Vagina (tissue), 2 donors: Measurements from ENCODE around the gene NCAM2. TPM values are rescaled to one million over a fixed set of nuclear protein-coding genes. Genes with fewer than 3 reads are reported as not detected.

ENCODE experiments used
- DNase-seq, 2 donors: peaks; one replicate each; pipeline ENCODE4 v3.0.0-alpha.2; 2017; ENCODE audit errors: extremely low spot score in 2 of 2
- H3K27ac ChIP-seq: fragments of 200-600 bp; sonication (generic); one replicate; pipeline ENCODE4 v1.5.1; 2019
- H3K27me3 ChIP-seq: fragments of 200-600 bp; sonication (generic); one replicate; pipeline ENCODE4 v1.5.1; 2019
- H3K36me3 ChIP-seq, 2 donors: fragments of 200-600 bp; sonication (generic); one replicate each; pipeline ENCODE4 v1.5.1; 2017 to 2019
- H3K4me1 ChIP-seq: fragments of 200-600 bp; sonication (generic); one replicate; pipeline ENCODE4 v1.5.1; 2019
- H3K4me3 ChIP-seq, 2 donors: fragments of 200-600 bp; sonication (generic); 1 replicate in 1 of 2; 2 replicates in 1 of 2; pipeline ENCODE4 v1.5.1; 2016 to 2019
- H3K9me3 ChIP-seq: fragments of 200-600 bp; sonication (generic); one replicate; pipeline ENCODE4 v1.5.1; 2019
- CTCF ChIP-seq, 3 experiments: fragments of 450-650 bp in 2 of 3; fragments of 200-600 bp in 1 of 3; sonication (generic) in 1 of 3; IDR thresholded peaks; one replicate each; pipeline ENCODE4 v1.5.1; 2017 to 2019; ENCODE audit warnings: antibody characterized with exemption in 3 of 3, mild to moderate bottlenecking in 2 of 3, moderate library complexity in 2 of 3
- POLR2A ChIP-seq, 2 donors: fragments of 450-650 bp; IDR thresholded peaks; one replicate each; pipeline ENCODE4 v1.6.1; 2017; ENCODE audit warnings: antibody characterized with exemption in 2 of 2, mild to moderate bottlenecking in 2 of 2, moderate library complexity in 2 of 2
- POLR2AphosphoS5 ChIP-seq, 2 donors: sonication (generic); formaldehyde crosslinking; IDR thresholded peaks; one replicate each; pipeline ENCODE4 v1.9.0; 2017; ENCODE audit warnings: antibody characterized with exemption in 2 of 2, mild to moderate bottlenecking in 2 of 2, low read depth in 1 of 2; ENCODE audit not compliant: insufficient read depth in 1 of 2
- intact Hi-C: fragments of 100-400 bp; cut with DNase I; formaldehyde crosslinking; loops from one replicate; pipeline ENCODE4 v1.15.1; 2023
- total RNA-seq: library from RNA; depleted of rRNA; stranded (reverse); fragments of >200 nt; gene quantifications from one replicate; pipeline ENCODE4 v1.2.3, GENCODE V29; 2016

Gene NCAM2
- total RNA-seq, 1 donor from 2014 or later = 4.7 TPM

- Histone ChIP-seq H3K4me1 (no peaks in the 10 kb centered on the region), H3K27ac (no peak overlapping the region), H3K27me3 (no peaks in the 10 kb centered on the region), H3K9me3 (no peaks in the 10 kb centered on the region), H3K4me3 (no peak overlapping the region), H3K36me3 (no peaks in the 10 kb centered on the region)
- TF ChIP-seq POLR2AphosphoS5 (IDR thresholded peaks at IDR 0.05; ENCODE audit: insufficient read depth in 1 of 2, low read depth in 1 of 2) (no peak), CTCF (IDR thresholded peaks at IDR 0.05) (no peak), POLR2A (IDR thresholded peaks at IDR 0.05) (no peak)
- DNase-seq = no peak
- intact Hi-C loops = no loop called here
Observed at GRCh38 chr21:21057349-21058062, 59.3 kb downstream of the NCAM2 start.

DNA sequence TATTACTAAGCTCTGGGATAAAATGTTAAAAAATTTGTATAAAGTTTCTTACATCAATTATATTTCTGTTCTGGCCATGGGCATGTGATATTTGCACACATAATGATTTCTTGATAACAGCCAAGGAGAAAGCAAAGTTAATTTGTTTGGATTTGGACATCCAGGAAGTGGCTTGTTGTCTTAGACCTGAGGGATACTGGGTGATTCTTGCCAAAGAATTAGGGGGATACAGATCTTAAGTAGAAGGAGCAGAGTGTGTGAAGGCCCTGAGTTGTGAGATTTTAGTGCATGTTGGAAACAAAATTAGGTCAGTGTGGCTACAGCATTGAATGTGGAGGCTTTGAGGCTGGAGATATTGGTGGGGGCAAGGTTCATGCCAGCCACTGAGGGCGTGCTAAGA lies 65.6 kb downstream of the NCAM2 start:
- Histone ChIP-seq H3K9me3 (no peaks in the 10 kb centered on the region), H3K36me3 (no peaks in the 10 kb centered on the region), H3K27me3 (no peaks in the 10 kb centered on the region), H3K4me3 (no peak overlapping the region), H3K27ac (no peak overlapping the region), H3K4me1 (no peaks in the 10 kb centered on the region)
- TF ChIP-seq POLR2A (IDR thresholded peaks at IDR 0.05) (no peak), POLR2AphosphoS5 (IDR thresholded peaks at IDR 0.05; ENCODE audit: insufficient read depth in 1 of 2, low read depth in 1 of 2) (no peak), CTCF (IDR thresholded peaks at IDR 0.05) (no peak)
- DNase-seq = no peak
- intact Hi-C loops = no loop called here

DNA sequence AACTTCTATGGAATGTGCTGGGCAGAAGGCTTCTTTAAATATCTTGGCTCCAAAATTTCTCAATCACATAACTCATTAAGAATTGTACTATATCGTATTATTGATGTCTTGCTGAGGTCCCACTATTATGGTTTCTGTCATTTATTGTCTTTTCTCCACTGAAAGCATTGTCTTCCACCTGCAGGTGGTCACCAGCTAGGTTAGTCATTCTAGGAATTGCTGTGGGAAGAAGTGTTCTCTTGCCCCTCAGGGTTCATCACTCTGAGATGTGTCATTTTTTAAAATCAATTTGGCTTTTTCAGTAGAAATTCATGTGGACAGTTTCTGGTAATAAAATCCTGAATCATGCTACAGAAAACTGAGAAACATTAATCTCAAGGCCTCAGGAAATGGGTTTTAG lies 66.1 kb downstream of the NCAM2 start:
- no peak overlapping the region for H3K27ac ChIP-seq
- no peak overlapping the region for H3K4me3 ChIP-seq
- no peaks in the 10 kb centered on the region for H3K4me1 ChIP-seq
- no peaks in the 10 kb centered on the region for H3K9me3 ChIP-seq
- no peaks in the 10 kb centered on the region for H3K36me3 ChIP-seq
- TF ChIP-seq POLR2A (IDR thresholded peaks at IDR 0.05) = no peak
- no peak for TF ChIP-seq CTCF (IDR thresholded peaks at IDR 0.05)
- TF ChIP-seq POLR2AphosphoS5 (IDR thresholded peaks at IDR 0.05; ENCODE audit: insufficient read depth in 1 of 2, low read depth in 1 of 2) = no peak
- DNase-seq = no peak
- intact Hi-C loops = no loop called here
- H3K27me3 ChIP-seq = no peaks in the 10 kb centered on the region

GRCh38 chr21:21067375-21067774 lies 69.2 kb downstream of the NCAM2 start:
- H3K4me3 ChIP-seq = no peak overlapping the region
- intact Hi-C loops = no loop called here
- DNase-seq = no peak
- no peaks in the 10 kb centered on the region for H3K27me3 ChIP-seq
- no peaks in the 10 kb centered on the region for H3K36me3 ChIP-seq
- TF ChIP-seq CTCF (IDR thresholded peaks at IDR 0.05) (no peak), POLR2AphosphoS5 (IDR thresholded peaks at IDR 0.05; ENCODE audit: insufficient read depth in 1 of 2, low read depth in 1 of 2) (no peak), POLR2A (IDR thresholded peaks at IDR 0.05) (no peak)
- H3K4me1 ChIP-seq = no peaks in the 10 kb centered on the region
- H3K9me3 ChIP-seq = no peaks in the 10 kb centered on the region
- H3K27ac ChIP-seq = no peak overlapping the region

- Histone ChIP-seq H3K4me3 (no peak overlapping the region), H3K27me3 (no peaks in the 10 kb centered on the region), H3K4me1 (no peaks in the 10 kb centered on the region), H3K9me3 (no peaks in the 10 kb centered on the region), H3K36me3 (no peaks in the 10 kb centered on the region), H3K27ac (no peak overlapping the region)
- no peak for TF ChIP-seq POLR2AphosphoS5 (IDR thresholded peaks at IDR 0.05; ENCODE audit: insufficient read depth in 1 of 2, low read depth in 1 of 2)
- no peak for TF ChIP-seq POLR2A (IDR thresholded peaks at IDR 0.05)
- no peak for TF ChIP-seq CTCF (IDR thresholded peaks at IDR 0.05)
- no peak for DNase-seq
- intact Hi-C loops = no loop called here
Observed at GRCh38 chr21:21074305-21074704, 76.1 kb downstream of the NCAM2 start.
